ENCODE data around the gene SDHB. TPM values are rescaled to one million over a fixed set of nuclear protein-coding genes. Genes with fewer than 3 reads are reported as not detected.

SDHB gene
- total and polyA plus RNA-seq, 2 donors (not counting 1 experiment from before 2014, with no cell fraction given), result 58.0 to 61.0 TPM

GRCh38 chr1:16998589-16998988 lies 55.2 kb downstream of the SDHB start:
- Mint-ChIP-seq H3K27ac (no peak overlapping the region), H3K4me1 (no peaks in the 10 kb centered on the region), H3K4me3 (no peak overlapping the region), H3K27me3 (no peaks in the 10 kb centered on the region), H3K9me3 (ENCODE audit: insufficient read depth) (no peaks in the 10 kb centered on the region)
- Histone ChIP-seq H3K27me3 (replicated peaks in 1 of 4; ENCODE audit: control extremely low read depth in 1 of 4, control insufficient read depth in 3 of 4, insufficient read depth in 4 of 4, low read length in 3 of 4) (no peaks in the 10 kb centered on the region), H2AFZ (ENCODE audit: insufficient read depth, low read depth, low read length, poor library complexity, severe bottlenecking) (no peak overlapping the region), H3K79me2 (ENCODE audit: control insufficient read depth, insufficient read depth, low read length) (no peaks in the 10 kb centered on the region), H3K4me1 (ENCODE audit: control insufficient read depth in 2 of 2, insufficient read depth in 2 of 2, low read length in 2 of 2) (no peaks in the 10 kb centered on the region), H4K20me1 (ENCODE audit: control insufficient read depth, insufficient read depth, low read length, poor library complexity, severe bottlenecking) (no peaks in the 10 kb centered on the region), H3K4me2 (replicated peaks; ENCODE audit: low read depth, low read length, poor library complexity, severe bottlenecking) (no peak overlapping the region), H3K36me3 (replicated peaks in 1 of 2; ENCODE audit: control extremely low read depth in 1 of 2, control insufficient read depth in 1 of 2, extremely low read depth in 1 of 2, insufficient read depth in 2 of 2, low read length in 1 of 2) (peaks cover 9 to 24% of the 10 kb centered on the region in 2 experiments), H3K9ac (ENCODE audit: low read length) (no peak overlapping the region), H3K4me3 (ENCODE audit: control extremely low read depth in 1 of 5, extremely low read depth in 1 of 5, insufficient read depth in 1 of 5, low read depth in 2 of 5, low read length in 4 of 5) (no peak overlapping the region), H3K27ac (ENCODE audit: low read length in 2 of 2) (no peak overlapping the region), H3K9me3 (ENCODE audit: control extremely low read depth in 1 of 3, control insufficient read depth in 2 of 3, insufficient read depth in 1 of 3, low read length in 2 of 3) (no peaks in the 10 kb centered on the region)
- no peak for DNase-seq
- intact Hi-C loops (cut with micrococcal nuclease), result no loop called here
- ATAC-seq (ENCODE audit: low read depth), result no peak
- CTCF ChIA-PET, result no interaction called here
- 90% methylated on average over 2 of the region's 10 CpGs for WGBS (ENCODE audit: insufficient coverage)
- POLR2A ChIA-PET, result interaction anchor here (0.6 kb wide), 1 partner anchor 31 kb away, joined by 4 read pairs; no protein-coding TSS in a partner anchor
- TF ChIP-seq EZH2 (IDR thresholded peaks at IDR 0.05; ENCODE audit: borderline replicate concordance, insufficient read depth, low read depth, low read length, poor library complexity, severe bottlenecking), result no peak
- TF ChIP-seq CTCF (IDR thresholded peaks at IDR 0.05), result no peak

- Mint-ChIP-seq H3K9me3 (ENCODE audit: insufficient read depth) (no peaks in the 10 kb centered on the region), H3K4me1 (no peaks in the 10 kb centered on the region), H3K27ac (no peak overlapping the region), H3K27me3 (no peaks in the 10 kb centered on the region), H3K4me3 (no peak overlapping the region)
- no peak for DNase-seq
- H3K4me2 ChIP-seq (replicated peaks; ENCODE audit: low read depth, low read length, poor library complexity, severe bottlenecking), result no peak overlapping the region
- no peak for ATAC-seq (ENCODE audit: low read depth)
- H2AFZ ChIP-seq (ENCODE audit: insufficient read depth, low read depth, low read length, poor library complexity, severe bottlenecking), result no peak overlapping the region
- no peak overlapping the region for H3K9ac ChIP-seq (ENCODE audit: low read length)
- H3K4me3 ChIP-seq (ENCODE audit: control extremely low read depth in 1 of 5, extremely low read depth in 1 of 5, insufficient read depth in 1 of 5, low read depth in 2 of 5, low read length in 4 of 5), result no peak overlapping the region
- no peaks in the 10 kb centered on the region for H3K4me1 ChIP-seq (ENCODE audit: control insufficient read depth in 2 of 2, insufficient read depth in 2 of 2, low read length in 2 of 2)
- intact Hi-C loops (cut with micrococcal nuclease), result no loop called here
- no peaks in the 10 kb centered on the region for H3K9me3 ChIP-seq (ENCODE audit: control extremely low read depth in 1 of 3, control insufficient read depth in 2 of 3, insufficient read depth in 1 of 3, low read length in 2 of 3)
- no peaks in the 10 kb centered on the region for H3K27me3 ChIP-seq (replicated peaks in 1 of 4; ENCODE audit: control extremely low read depth in 1 of 4, control insufficient read depth in 3 of 4, insufficient read depth in 4 of 4, low read length in 3 of 4)
- ChIA-PET CTCF (no interaction called here), POLR2A (no interaction called here)
- no peak overlapping the region for H3K27ac ChIP-seq (ENCODE audit: low read length in 2 of 2)
- peaks cover 6 to 21% of the 10 kb centered on the region in 2 experiments for H3K36me3 ChIP-seq (replicated peaks in 1 of 2; ENCODE audit: control extremely low read depth in 1 of 2, control insufficient read depth in 1 of 2, extremely low read depth in 1 of 2, insufficient read depth in 2 of 2, low read length in 1 of 2)
- H4K20me1 ChIP-seq (ENCODE audit: control insufficient read depth, insufficient read depth, low read length, poor library complexity, severe bottlenecking), result no peaks in the 10 kb centered on the region
- no peaks in the 10 kb centered on the region for H3K79me2 ChIP-seq (ENCODE audit: control insufficient read depth, insufficient read depth, low read length)
- 96% methylated on average over 14 of the region's 14 CpGs for WGBS (ENCODE audit: insufficient coverage)
- no peak for TF ChIP-seq CTCF (IDR thresholded peaks at IDR 0.05)
- TF ChIP-seq EZH2 (IDR thresholded peaks at IDR 0.05; ENCODE audit: borderline replicate concordance, insufficient read depth, low read depth, low read length, poor library complexity, severe bottlenecking), result no peak
These were observed 57.0 kb downstream of the SDHB start for GRCh38 chr1:16996845-16997244.

All from B cell (primary cell).